Measurements from ENCODE around the gene MAP7D1. TPM values are rescaled to one million over a fixed set of nuclear protein-coding genes. Genes with fewer than 3 reads are reported as not detected.

MAP7D1 gene
- polyA plus RNA-seq, 1 donor from 2014 or later = 11.4 TPM

DNA sequence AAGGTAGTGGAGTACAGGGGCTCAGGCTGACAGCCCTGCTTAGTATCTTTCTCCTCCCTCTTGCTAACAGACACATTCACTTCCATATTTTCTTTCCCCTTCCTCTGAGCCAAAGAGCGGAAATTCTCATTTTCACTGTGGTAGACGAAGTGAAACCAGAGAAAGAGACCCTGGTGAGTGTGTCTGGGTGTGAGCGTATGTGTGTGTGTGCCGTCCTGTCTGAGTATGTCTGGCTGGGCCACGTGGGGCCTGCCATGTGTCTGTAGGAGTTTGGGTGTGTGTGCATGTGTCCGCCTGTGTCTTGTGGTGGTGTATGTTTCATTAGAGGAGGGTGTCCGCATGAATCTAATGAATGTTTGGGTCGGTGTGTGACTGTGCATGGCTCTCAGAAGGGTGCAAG lies 32.6 kb upstream of the MAP7D1 start:
- H3K27me3 Mint-ChIP-seq = peaks cover 17% of the 10 kb centered on the region

DNA sequence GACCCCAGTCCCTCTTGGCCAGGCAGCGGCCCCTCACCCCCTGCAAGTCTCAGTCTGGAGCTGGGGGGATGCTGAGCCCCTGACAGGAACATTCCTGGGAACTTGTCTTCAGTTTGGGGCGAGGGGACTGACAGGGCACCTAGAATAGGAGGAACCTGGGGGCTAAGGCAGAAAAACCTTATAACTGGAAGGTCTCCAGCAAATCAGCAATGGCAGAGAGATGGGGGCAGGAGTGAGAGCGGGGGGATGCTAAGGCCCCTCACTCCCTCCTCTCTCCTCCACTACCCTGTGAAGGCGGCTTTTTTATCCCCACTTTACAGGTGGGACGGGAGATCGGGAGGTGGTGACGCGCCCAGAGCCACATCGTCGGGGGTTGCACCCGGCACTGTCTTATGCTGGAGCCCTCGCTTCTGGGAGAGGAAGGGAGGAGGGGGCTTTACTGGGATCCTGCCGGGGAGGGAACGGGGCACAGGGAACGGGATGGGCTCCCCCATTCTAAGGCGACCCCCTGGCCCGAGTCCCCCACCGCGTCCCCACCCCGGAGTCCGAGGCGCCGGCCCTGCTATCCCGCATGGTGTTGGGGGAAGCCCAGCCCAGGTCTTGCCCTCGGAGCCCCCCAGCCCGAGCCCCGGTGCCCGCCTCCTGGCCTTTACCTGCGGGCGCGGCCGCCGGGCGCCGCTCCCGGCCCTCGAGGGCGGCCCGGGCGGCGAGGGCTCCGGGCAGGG lies 31.4 kb upstream of the MAP7D1 start:
- Mint-ChIP-seq H3K4me1 (peaks cover 6 to 16% (median 14%) of the 10 kb centered on the region in 3 donors), H3K36me3 (no peaks in the 10 kb centered on the region), H3K27ac (peak overlapping the region in 1 of 3 donors; percentile 47), H3K27me3 (peaks cover 17% of the 10 kb centered on the region), H3K9me3 (no peaks in the 10 kb centered on the region), H3K4me3 (peak overlapping the region; percentile 38 to 88 (median 70))

More for the DNA sequence above, 32.6 kb upstream of the MAP7D1 start:
- Mint-ChIP-seq H3K9me3 (no peaks in the 10 kb centered on the region), H3K27ac (peak overlapping the region; percentile 5 to 27 (median 16)), H3K4me1 (peaks cover 6 to 16% (median 14%) of the 10 kb centered on the region in 3 donors), H3K4me3 (peak overlapping the region; percentile 26 to 85 (median 54)), H3K36me3 (no peaks in the 10 kb centered on the region)

DNA sequence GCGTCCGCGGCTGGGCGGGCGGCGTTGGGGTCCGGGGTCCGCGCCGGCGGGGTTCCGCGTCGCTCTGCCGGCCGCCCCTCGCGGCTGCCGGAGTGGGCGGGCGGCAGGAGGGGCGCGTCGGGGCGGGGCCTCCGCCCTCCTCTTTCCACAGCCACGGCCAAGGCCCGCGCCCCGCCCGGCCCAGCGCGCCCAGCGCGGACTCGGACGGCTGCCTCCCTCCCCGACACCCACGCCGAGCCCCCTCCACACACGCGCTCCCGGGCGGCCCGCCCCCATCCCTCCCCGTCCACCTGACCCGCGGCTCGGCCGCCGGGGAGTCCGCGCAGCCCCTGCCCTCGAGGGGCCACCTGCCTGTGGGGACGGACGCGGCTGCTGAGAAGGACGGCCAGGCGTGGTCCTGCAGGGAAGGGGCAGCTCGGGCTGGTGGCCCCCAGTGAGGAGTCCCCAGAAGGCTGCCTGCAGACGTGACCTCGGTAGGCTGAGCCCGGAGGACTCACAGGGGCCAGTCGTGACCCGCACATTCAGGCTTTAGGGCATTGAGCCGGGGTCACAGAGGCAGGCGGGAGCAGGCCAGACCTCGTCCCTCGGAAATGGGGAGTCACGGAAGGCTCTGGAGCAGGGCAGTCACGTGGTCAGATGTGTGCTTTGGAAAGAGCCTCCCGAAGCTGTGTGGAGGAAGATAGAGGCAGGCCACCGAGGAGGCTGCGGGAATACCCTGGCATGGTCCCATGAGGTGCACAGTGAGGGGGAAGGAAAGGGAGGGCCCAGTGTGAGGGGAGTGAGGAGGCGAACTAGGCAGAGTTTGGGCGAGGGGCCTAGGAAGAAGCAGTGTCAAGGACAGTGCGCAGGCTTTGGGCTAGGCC lies 30.6 kb upstream of the MAP7D1 start, which contains the start of gene COL8A2:
Gene COL8A2 (minus strand): TSS at position 94 of the 863 bp plus-strand sequence. CDS start 24,980 bp downstream, outside the sequence.
- Mint-ChIP-seq H3K27ac (peak within 1 kb of the TSS in 2 of 3 donors; percentile 46 to 54), H3K4me1 (peaks cover 6 to 16% (median 14%) of the 10 kb centered on the region in 3 donors), H3K36me3 (no peaks in the 10 kb centered on the region), H3K9me3 (no peaks in the 10 kb centered on the region), H3K27me3 (peaks cover 17% of the 10 kb centered on the region), H3K4me3 (peak within 1 kb of the TSS; percentile 38 to 88 (median 70))

DNA sequence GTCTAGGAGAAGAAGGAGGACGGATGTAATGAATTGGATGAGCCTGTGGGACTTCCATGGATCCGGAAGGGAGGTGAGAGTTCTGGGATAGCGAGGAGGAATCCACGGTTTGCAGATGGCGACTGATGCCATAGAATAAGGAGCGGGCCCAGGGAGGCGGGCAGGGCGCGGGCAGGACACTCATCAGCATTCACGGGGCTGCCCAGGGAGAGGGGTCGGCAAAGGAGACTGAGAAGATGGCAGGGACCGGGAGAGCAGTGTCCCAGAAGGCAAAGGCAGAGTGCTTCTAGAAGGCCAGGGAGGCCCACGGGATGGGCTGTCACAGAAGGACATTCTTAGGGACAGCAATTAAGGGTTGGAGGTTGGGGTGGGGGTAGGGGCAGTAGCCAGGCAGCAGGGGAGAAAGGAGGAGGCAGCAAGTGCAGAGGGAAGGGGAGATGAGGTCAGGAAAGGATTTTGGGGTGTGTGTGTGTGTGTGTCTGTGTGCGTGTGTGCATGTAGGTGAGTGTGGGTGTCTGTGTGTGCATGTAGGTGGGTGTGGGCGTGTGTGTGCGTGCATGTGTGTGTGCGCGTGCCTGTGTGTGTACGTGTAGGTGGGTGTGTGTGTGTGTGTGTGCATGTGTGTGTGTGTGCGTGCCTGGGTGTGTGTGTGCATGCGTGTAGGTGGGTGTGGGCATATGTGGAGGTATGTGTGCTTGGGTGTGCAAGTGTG lies 29.8 kb upstream of the MAP7D1 start:
- H3K27ac Mint-ChIP-seq = peak overlapping the region in 2 of 3 donors; percentile 46 to 54

DNA sequence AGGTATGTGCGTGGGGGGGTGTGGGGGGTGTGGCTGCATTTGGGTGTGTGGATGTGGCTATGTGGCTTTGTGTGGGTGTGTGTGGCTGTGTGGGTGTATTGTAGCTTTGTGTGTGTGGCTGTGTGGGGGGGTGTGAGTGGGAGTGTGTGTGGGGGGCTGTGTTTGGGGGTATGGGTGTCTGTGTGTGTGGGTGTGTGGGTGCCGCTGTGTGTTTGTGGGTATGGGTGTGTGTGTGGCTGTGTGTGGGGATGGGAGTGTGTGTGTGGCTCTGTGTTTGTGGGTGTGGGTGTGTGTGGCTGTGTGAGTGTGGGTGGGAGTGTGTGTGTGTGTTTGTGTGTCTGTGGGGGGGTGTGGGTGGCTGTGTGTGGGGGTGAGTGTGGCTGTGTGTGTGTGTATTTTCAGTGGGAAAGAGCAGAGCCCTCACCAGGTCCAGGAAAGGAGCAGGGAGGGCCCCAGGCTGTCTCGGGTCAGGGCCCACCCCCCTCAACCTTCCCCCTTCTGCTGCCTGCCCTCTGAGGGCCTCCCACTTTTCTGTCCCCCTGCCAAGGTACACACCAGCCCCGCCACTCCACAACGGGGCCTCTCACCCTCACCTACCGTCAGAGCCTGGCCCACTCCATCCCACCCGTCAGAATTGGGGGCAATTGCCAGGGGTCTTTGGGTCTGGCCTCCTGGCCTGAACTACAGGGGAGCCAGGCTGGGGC lies 29.0 kb upstream of the MAP7D1 start:
- Mint-ChIP-seq H3K9me3 (no peaks in the 10 kb centered on the region), H3K4me3 (peak overlapping the region in 1 of 4 donors; percentile 9), H3K27me3 (peaks cover 17% of the 10 kb centered on the region), H3K4me1 (peaks cover 6 to 16% (median 14%) of the 10 kb centered on the region in 3 donors), H3K27ac (no peak overlapping the region), H3K36me3 (no peaks in the 10 kb centered on the region)

More for the DNA sequence above, 29.8 kb upstream of the MAP7D1 start:
- Mint-ChIP-seq H3K36me3 (no peaks in the 10 kb centered on the region), H3K4me3 (peak overlapping the region in 3 of 4 donors; percentile 2 to 29 (median 21)), H3K27me3 (peaks cover 17% of the 10 kb centered on the region), H3K9me3 (no peaks in the 10 kb centered on the region), H3K4me1 (peaks cover 6 to 16% (median 14%) of the 10 kb centered on the region in 3 donors)

DNA sequence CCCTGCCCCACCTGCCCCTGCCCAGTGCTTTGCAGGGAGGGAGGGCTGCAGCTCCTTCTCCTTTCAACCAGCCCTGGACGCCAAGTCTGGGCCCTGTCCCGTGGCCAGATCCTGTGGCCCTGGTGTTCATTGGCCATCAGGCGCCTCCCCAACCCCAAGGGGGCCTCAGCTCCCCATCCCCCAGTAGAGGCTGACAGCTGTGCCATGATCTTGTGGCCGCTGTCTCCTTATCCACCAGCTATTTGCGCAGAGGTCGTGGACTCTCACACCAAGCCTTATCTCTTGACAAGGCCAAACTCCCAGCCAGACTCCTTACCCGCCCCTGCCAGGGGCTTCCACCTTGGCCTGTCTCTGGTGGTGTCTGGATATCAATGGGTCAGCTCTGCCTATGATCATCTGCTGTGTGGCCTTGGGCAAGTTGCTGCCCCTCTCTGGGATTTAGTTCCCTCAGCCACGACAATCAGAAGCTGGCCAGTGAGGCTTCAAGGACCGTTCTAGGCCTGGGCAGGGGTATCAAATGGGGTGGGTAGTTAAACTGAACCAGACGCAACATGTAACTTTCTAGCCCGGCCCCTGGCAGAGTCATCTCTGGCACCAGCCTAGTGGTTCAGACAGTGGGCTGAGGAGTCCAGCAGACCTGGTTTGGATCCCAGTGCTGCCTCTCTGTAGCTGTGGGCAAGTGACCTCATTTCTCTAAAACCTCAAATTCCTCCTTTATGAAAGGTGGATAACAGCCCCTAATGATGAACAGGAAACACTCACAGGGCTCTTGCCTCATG lies 27.6 kb upstream of the MAP7D1 start:
- H3K36me3 Mint-ChIP-seq = no peaks in the 10 kb centered on the region
- H3K4me1 Mint-ChIP-seq = peaks cover 4 to 7% (median 4%) of the 10 kb centered on the region in 3 donors
- H3K27me3 Mint-ChIP-seq = peaks cover 12% of the 10 kb centered on the region
- H3K27ac Mint-ChIP-seq = no peak overlapping the region
- no peak overlapping the region for H3K4me3 Mint-ChIP-seq
- H3K9me3 Mint-ChIP-seq = no peaks in the 10 kb centered on the region

DNA sequence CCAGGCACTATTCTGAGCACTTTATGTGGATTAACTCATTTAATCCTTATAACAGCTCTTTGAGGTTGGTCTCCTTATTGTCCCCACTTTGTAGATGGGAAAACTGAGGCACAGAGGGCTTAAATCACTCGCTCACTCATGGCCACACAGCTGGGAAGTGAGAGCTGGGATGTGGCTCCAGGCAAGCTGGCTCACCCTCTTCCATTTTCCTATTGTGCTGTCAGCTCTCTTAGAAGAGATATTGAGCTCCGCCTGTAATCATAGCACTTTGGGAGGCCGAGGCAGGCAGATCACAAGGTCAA lies 27.1 kb upstream of the MAP7D1 start:
- peaks cover 10% of the 10 kb centered on the region for H3K27me3 Mint-ChIP-seq
- H3K9me3 Mint-ChIP-seq = no peaks in the 10 kb centered on the region
- no peaks in the 10 kb centered on the region for H3K36me3 Mint-ChIP-seq
- H3K4me1 Mint-ChIP-seq = peaks cover 0 to 3% (median 0%) of the 10 kb centered on the region in 3 donors
- H3K27ac Mint-ChIP-seq = no peak overlapping the region
- H3K4me3 Mint-ChIP-seq = no peak overlapping the region

DNA sequence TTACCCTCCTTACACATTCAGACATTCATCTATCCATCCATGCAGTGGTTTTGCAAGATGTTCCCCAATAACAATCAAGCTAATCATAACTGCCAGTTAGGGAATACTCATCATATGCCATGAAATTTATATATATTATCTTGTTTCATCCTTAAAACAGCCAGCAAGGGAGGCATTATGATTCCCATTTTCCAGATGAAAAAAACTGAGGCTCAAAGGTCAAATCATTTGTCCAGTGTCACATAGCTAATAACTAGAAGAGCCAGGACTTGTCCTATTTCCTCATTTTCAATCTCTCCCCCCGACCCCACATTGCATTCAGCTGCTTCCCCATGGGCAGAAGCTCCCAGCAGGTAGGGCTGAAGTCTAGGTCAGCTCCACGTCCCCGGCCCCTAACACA lies 23.9 kb upstream of the MAP7D1 start:
- H3K4me3 Mint-ChIP-seq = no peak overlapping the region
- H3K27ac Mint-ChIP-seq = no peak overlapping the region
- H3K9me3 Mint-ChIP-seq = no peaks in the 10 kb centered on the region
- H3K36me3 Mint-ChIP-seq = no peaks in the 10 kb centered on the region
- H3K27me3 Mint-ChIP-seq = no peaks in the 10 kb centered on the region
- H3K4me1 Mint-ChIP-seq = no peaks in the 10 kb centered on the region

DNA sequence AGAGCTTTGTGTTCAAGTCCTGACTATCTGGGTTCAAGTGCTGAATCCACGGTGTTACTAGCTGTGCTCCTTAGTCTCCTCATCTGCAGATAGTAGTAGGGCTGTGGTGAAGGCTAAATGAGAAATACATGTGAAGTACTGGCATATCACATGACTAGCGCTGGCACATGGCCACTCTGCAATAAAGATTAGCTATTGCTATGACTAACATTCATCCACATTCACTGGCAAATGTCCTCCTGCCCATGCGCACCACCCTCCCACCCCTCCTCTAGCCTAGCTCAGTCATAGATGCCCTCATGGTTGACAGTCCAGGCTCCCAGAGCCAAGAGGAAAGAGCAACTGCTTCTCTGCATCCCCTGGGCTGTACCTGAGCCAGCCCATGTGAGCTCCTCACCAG lies 22.5 kb upstream of the MAP7D1 start:
- Mint-ChIP-seq H3K9me3 (no peaks in the 10 kb centered on the region), H3K4me1 (no peaks in the 10 kb centered on the region), H3K36me3 (no peaks in the 10 kb centered on the region), H3K27ac (no peak overlapping the region), H3K27me3 (no peaks in the 10 kb centered on the region), H3K4me3 (no peak overlapping the region)

DNA sequence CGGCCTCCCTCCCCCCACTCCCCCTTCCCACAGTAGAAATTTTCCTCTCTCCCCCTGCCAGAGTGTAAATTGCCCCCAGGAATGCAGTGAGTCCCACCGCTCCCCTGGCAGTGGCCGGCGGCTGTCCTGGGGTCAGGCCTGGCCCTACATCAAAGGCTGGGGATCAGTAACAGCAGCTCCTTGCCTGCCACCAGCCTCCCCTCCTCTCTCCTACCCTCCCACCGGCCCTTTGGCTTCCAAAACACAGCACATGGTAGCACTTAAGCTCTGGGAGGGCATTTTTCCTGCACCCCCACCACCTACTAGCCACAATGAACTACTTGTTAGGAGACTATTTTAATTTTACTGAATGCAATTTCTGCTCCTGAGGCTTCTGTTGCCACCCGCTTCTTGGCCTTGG lies 21.9 kb upstream of the MAP7D1 start:
- Mint-ChIP-seq H3K9me3 (no peaks in the 10 kb centered on the region), H3K4me3 (no peak overlapping the region), H3K27me3 (no peaks in the 10 kb centered on the region), H3K27ac (no peak overlapping the region), H3K36me3 (no peaks in the 10 kb centered on the region), H3K4me1 (no peaks in the 10 kb centered on the region)

DNA sequence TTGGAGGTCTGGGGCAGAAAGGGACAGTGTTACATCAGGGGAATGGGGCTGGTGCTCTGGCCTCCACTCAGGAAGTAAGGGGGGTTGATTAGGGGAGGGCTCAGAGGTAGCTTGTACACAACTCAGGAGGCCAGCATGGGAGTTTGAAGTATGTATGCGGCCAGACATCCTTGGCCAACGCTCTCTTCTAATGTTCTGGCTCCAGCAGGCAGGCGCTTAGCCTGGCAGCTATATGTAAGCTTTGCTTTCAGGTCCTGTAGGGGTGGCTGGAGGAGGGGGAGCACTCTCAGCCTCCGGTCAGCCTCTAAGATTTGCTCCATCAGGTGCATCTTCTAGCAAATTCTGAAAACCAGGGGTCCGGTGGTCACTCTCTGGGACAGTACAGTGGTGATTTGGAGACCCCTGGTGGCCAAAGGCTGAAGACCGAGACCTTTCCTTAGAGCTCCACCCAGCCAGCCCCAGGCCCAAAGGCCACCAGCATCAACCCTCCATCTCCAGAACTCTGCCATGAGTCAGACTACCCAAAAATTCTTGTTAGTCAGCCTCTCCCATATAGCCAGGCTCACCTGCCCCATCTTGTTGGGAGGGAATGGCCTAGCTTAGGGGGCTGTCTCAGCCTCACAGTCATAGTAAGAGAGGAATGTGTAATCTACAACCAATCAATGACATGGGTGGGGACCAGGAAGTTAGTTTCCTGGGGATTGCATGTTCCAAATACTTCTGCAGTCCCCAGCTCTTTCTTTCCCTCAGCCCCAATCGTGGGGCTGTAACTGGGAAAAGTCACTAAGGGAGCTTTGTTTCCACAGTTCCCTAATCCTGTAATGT lies 21.2 kb upstream of the MAP7D1 start:
- no peak overlapping the region for H3K27ac Mint-ChIP-seq
- H3K4me1 Mint-ChIP-seq = no peaks in the 10 kb centered on the region
- H3K9me3 Mint-ChIP-seq = no peaks in the 10 kb centered on the region
- H3K4me3 Mint-ChIP-seq = no peak overlapping the region
- no peaks in the 10 kb centered on the region for H3K36me3 Mint-ChIP-seq
- H3K27me3 Mint-ChIP-seq = no peaks in the 10 kb centered on the region

DNA sequence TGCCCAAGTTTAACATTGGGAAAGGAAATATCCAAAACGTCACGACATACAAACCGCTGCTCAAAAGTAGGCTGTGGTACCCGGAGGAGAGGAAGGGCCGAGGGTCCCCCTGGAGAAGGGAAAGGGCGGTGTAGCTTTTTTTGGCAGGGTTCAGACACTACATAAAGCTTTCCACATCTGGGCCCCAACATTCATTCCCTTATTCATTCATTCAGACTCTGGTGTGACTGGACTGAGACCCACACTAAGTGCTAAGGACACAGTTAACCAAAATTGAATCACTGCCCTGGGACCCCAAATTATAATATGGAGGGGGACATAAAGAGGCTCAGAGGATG lies 20.7 kb upstream of the MAP7D1 start:
- Mint-ChIP-seq H3K36me3 (no peaks in the 10 kb centered on the region), H3K9me3 (no peaks in the 10 kb centered on the region), H3K4me1 (no peaks in the 10 kb centered on the region), H3K27me3 (no peaks in the 10 kb centered on the region), H3K4me3 (peak overlapping the region in 1 of 4 donors; percentile 59), H3K27ac (no peak overlapping the region)

DNA sequence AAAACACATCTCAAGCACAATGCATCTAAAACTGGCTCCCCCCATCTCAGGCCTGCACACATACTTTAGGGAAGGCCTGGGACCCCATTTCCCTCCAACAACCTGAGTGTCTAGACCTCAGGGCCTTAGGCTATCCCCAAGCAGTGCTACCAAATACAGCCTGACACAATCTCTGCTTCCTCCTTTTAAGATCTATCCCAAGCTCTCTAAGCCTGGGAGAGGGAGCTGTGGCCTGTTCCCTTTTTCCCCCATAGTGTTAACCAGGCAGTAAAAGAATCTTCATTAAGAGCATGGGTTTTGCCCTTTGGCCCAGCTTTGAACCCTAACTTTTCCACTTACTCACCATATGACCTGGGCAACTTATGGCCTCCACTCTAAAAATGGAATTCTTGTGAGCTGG lies 20.2 kb upstream of the MAP7D1 start:
- peaks cover 0 to 2% (median 0%) of the 10 kb centered on the region in 3 donors for H3K4me1 Mint-ChIP-seq
- no peaks in the 10 kb centered on the region for H3K9me3 Mint-ChIP-seq
- peak overlapping the region in 1 of 4 donors; percentile 59 for H3K4me3 Mint-ChIP-seq
- H3K27ac Mint-ChIP-seq = peak overlapping the region in 1 of 3 donors; percentile 47
- H3K36me3 Mint-ChIP-seq = no peaks in the 10 kb centered on the region
- no peaks in the 10 kb centered on the region for H3K27me3 Mint-ChIP-seq

Data from IgD-negative memory B cell (primary cell).